ENCODE data around the gene ABCC3. TPM values are rescaled to one million over a fixed set of nuclear protein-coding genes. Genes with fewer than 3 reads are reported as not detected.

ABCC3 gene
- total and polyA plus RNA-seq, 2 of the 8 experiments (the other 6 are each of a cell fraction or from before 2014, with no cell fraction given), result 0.35 to 0.37 TPM

DNA sequence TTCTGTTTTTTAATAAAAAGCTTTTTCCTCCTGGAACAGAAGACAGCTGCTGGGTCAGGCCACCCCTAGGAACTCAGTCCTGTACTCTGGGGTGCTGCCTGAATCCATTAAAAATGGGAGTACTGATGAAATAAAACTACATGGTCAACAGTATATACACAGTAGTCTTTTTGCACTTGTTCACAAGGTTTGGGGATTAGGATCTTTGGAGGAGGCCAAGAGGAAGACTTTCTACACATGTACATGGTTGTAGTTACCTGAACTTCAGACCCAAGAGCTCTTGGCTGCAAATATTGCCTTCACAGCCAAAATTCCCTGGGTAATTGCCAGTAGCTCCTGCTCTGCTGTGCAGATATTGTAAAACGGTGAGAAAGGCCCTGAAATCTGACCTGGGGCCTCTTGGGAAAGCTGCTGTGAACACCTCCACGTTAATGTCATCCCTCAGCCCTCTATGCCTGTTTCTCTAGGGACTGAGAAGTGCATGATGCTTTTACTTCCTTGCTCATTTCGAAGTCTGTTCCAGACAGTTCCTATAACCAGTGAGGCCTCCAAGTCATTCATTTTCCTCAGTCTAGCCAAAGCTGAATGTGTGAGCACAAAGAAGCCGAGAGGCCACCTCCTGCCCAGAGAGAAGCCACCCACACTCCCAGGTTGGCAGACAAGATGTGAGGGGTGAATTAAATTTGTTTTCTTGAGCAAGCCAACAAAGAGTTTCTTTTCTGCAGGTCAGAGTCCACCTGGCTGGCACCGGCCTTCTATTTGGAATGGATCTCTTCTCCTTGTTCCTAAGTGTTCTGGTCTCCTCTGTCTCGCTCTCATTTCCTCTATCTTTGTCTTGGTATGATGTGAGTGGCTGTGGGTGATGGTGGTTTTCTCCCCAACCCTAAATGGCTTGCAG lies 57.1 kb downstream of the ABCC3 start:
- no peak overlapping the region for H3K18ac ChIP-seq (ENCODE audit: extremely low read depth, low read length)
- no peak overlapping the region for H2AK5ac ChIP-seq (ENCODE audit: low read depth, low read length)
- no peak overlapping the region for H3K9ac ChIP-seq (replicated peaks in 1 of 4; ENCODE audit: extremely low read depth in 1 of 4, low read depth in 3 of 4, low read length in 3 of 4)
- H4K5ac ChIP-seq (ENCODE audit: insufficient read length, low read depth, low read length), result no peak overlapping the region
- no peak overlapping the region for H3K4ac ChIP-seq (replicated peaks; ENCODE audit: insufficient read length, low read depth, low read length)
- no peak overlapping the region for H2BK5ac ChIP-seq (ENCODE audit: low read depth, low read length)
- peaks cover 13 to 35% (median 22%) of the 10 kb centered on the region in 4 experiments for H3K36me3 ChIP-seq (ENCODE audit: control insufficient read depth in 2 of 4, insufficient read depth in 4 of 4, low read length in 3 of 4)
- H3K79me2 ChIP-seq (ENCODE audit: control insufficient read depth in 1 of 2, insufficient read depth in 2 of 2, low read length in 2 of 2), result no peaks in the 10 kb centered on the region
- no peak overlapping the region for H3K27ac ChIP-seq (ENCODE audit: low read depth, low read length)
- H3K56ac ChIP-seq (replicated peaks; ENCODE audit: insufficient read length, low read depth, low read length), result no peak overlapping the region
- peaks cover 1 to 18% (median 8%) of the 10 kb centered on the region in 4 experiments; a peak in 6 of 7 replicates for H3K4me1 ChIP-seq (replicated peaks in 1 of 4; ENCODE audit: control insufficient read depth in 3 of 4, insufficient read depth in 4 of 4, low read length in 3 of 4)
- WGBS, 2 experiments (ENCODE audit: extremely low coverage in 1 of 2, insufficient coverage in 1 of 2, insufficient read length in 1 of 2, insufficient replicate concordance in 2 of 2, low coverage in 1 of 2, low lambda C conversion rate in 2 of 2, missing lambda C conversion rate in 1 of 2), result 85% methylated on average over 6 of the region's 6 CpGs; no CpG with 5 or more reads in 1 of the 2 experiments
- H2BK20ac ChIP-seq (ENCODE audit: low read length), result no peak overlapping the region
- no peak overlapping the region for H3K4me3 ChIP-seq (ENCODE audit: extremely low read depth in 1 of 4, insufficient read depth in 2 of 4, low read depth in 3 of 4, low read length in 4 of 4)
- H3K27me3 ChIP-seq (replicated peaks in 1 of 4; ENCODE audit: control insufficient read depth in 3 of 4, extremely low read depth in 1 of 4, insufficient read depth in 3 of 4, low read length in 3 of 4), result no peaks in the 10 kb centered on the region
- H2BK15ac ChIP-seq (ENCODE audit: low read length), result no peak overlapping the region
- no peak overlapping the region for H4K91ac ChIP-seq (replicated peaks; ENCODE audit: insufficient read length, low read length)
- DNase-seq (ENCODE audit: low read depth in 1 of 2, low spot score in 2 of 2) (no peak), FAIRE-seq (no peak)
- H3K79me1 ChIP-seq (ENCODE audit: low read depth, low read length), result no peaks in the 10 kb centered on the region
- H4K8ac ChIP-seq (ENCODE audit: extremely low read depth, insufficient read depth, low read length), result no peak overlapping the region
- ChIA-PET POLR2A (ENCODE audit: partially characterized antibody) (interaction anchor here (0.7 to 2.2 kb wide), 3 partner anchors 19 to 31 kb away, joined by 3 to 5 read pairs (median 4); partner anchors contain the start of gene LUC7L3), CTCF (ENCODE audit: partially characterized antibody) (interaction anchor here (0.6 to 20.2 kb wide), 12 partner anchors 9 to 141 kb away, joined by 3 to 391 read pairs (median 5); partner anchors contain the start of gene SPATA20)
- H2AFZ ChIP-seq (ENCODE audit: low read length), result no peak overlapping the region
- H3K14ac ChIP-seq (ENCODE audit: insufficient read length), result no peak overlapping the region
- no peak overlapping the region for H3K4me2 ChIP-seq (ENCODE audit: insufficient read depth in 1 of 2, low read depth in 2 of 2, low read length in 2 of 2)
- no peak overlapping the region for H2BK120ac ChIP-seq (replicated peaks; ENCODE audit: low read depth, low read length)
- no peaks in the 10 kb centered on the region for H4K20me1 ChIP-seq (replicated peaks in 1 of 2; ENCODE audit: control insufficient read depth in 1 of 2, insufficient read depth in 2 of 2, low read length in 2 of 2)
- H3K9me3 ChIP-seq (ENCODE audit: insufficient read depth in 2 of 2, low read depth in 1 of 2, low read length in 1 of 2), result no peaks in the 10 kb centered on the region
- H3K23ac ChIP-seq (ENCODE audit: insufficient read length), result no peak overlapping the region
- H2BK12ac ChIP-seq (ENCODE audit: low read depth, low read length), result no peak overlapping the region
- H3K23me2 ChIP-seq (ENCODE audit: low read depth, low read length), result no peaks in the 10 kb centered on the region
- no peak for TF ChIP-seq RFX5 (IDR thresholded peaks at IDR 0.05; ENCODE audit: borderline replicate concordance, low read depth, low read length)
- no peak for TF ChIP-seq HDAC2 (IDR thresholded peaks at IDR 0.05; ENCODE audit: borderline replicate concordance in 1 of 2, low read depth in 2 of 2, low read length in 2 of 2)
- no peak for TF ChIP-seq GABPA (IDR thresholded peaks at IDR 0.05; ENCODE audit: borderline replicate concordance, insufficient read depth, low read length)
- TF ChIP-seq POU5F1 (IDR thresholded peaks at IDR 0.05; ENCODE audit: low read depth, low read length), result no peak
- TF ChIP-seq, protein P1, sequence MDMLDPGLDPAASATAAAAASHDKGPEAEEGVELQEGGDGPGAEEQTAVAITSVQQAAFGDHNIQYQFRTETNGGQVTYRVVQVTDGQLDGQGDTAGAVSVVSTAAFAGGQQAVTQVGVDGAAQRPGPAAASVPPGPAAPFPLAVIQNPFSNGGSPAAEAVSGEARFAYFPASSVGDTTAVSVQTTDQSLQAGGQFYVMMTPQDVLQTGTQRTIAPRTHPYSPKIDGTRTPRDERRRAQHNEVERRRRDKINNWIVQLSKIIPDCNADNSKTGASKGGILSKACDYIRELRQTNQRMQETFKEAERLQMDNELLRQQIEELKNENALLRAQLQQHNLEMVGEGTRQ (IDR thresholded peaks at IDR 0.05; ENCODE audit: low read length), result no peak
- no peak for TF ChIP-seq JUN (IDR thresholded peaks at IDR 0.05; ENCODE audit: low read depth, low read length)
- no peak for TF ChIP-seq KDM5A (IDR thresholded peaks at IDR 0.05; ENCODE audit: low read length)
- no peak for TF ChIP-seq TCF12 (IDR thresholded peaks at IDR 0.05; ENCODE audit: low read depth, low read length)
- no peak for TF ChIP-seq RBBP5 (IDR thresholded peaks at IDR 0.05; ENCODE audit: borderline replicate concordance, low read depth, low read length)
- TF ChIP-seq SUZ12 (IDR thresholded peaks at IDR 0.05; ENCODE audit: low read length), result no peak

All from H1 (cell line).